Cerebellar cortex (tissue), 1 donor: ENCODE measurements around the gene GCAT.

Experiments
- DNase-seq: peaks from one replicate; pipeline ENCODE4 v3.0.0-alpha.2; 2015; ENCODE audit warnings: low spot score

The GCAT gene

DNA sequence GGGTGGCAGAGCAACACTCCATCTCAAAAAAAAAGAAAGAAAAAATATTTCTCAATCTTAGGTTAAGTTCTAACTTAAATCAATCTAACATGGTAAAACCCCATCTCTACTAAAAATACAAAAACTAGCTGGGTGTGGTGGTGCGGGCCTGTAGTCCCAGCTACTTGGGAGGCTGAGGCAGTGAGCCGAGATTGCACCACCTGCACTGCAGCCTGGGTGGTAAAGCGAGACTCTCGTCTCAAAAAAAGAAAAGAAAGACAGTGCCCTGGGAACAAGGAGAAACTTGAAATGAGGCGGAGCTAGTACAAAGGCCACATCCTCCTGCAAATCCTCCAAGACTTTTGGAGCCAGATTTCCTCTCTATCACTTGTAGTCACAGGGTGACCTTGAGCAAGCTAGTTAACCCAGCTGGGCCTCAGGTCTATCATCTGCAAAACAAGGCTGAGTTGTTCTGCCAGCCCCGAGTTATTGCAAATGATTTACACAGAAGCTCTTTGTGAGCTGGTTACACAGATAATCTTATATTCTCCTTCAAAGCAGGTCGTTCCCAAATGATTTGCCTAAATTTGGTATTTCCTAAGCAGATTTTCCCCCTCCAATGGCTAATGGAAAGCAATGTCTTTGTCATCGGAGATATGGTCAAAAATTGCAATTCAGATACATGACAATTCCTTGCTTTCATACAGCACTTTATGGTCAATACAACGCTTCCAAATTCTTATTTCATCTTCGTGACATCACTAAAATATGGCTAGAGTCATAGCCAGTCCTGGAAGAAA, 34.5 kb downstream of the GCAT start:
- DNase-seq = no peak

DNA sequence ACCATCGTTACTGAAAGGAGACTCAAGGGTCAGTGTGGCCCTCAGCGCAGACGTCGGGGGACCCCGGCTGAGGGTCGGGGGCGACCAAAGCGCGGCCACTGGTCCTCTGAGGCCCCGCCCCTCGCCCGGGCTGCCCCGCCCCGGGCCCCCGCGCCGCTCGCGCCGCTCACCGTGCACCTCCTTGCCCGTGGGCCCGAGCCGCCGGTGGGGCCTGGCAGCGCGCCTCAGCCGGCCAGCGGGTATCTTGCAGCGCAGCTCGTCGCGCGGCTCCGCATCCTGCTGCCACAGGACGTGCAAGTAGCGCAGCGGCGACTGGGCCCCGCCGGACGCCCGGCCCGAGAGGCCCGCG, 36.0 kb downstream of the GCAT start:
- DNase-seq = no peak

DNA sequence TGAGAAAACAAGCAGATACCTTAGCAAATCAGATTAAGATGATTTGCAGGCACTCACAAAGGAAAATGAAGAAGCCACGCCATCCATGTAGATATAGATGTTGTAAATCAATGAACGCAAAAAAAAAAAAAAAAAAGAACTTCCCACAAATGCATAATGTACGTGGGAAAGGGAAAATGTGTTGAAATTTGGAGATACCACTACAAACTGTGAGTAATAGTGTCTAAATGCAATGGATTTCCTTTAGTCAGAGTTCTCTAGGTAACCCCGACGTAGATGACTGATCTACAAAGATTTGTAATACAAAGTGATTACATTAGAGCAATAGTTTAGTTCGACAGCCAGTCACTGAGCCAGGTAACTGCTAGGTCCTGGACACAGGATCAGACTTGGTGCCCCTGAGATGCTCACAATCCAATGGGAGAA, 37.2 kb downstream of the GCAT start:
- DNase-seq = no peak

DNA sequence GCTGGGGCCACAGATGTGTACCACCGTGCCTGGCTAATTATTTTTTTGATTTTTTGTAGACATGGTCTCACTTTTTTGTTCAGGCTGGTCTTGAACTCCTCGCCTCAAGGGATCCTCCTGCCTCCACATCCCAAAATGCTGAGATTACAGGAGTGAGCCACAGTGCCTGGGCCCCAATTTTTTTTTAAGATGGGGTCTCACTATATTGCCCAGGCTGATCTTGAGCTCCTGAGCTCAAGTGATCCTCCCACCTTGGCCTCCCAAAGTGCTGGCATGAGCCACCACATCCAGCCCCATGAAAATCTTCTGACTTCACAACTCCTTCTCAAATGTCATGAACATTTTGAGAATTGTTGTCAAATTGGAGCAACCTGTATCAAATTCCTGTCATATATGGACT, 38.7 kb downstream of the GCAT start:
- DNase-seq = no peak

DNA sequence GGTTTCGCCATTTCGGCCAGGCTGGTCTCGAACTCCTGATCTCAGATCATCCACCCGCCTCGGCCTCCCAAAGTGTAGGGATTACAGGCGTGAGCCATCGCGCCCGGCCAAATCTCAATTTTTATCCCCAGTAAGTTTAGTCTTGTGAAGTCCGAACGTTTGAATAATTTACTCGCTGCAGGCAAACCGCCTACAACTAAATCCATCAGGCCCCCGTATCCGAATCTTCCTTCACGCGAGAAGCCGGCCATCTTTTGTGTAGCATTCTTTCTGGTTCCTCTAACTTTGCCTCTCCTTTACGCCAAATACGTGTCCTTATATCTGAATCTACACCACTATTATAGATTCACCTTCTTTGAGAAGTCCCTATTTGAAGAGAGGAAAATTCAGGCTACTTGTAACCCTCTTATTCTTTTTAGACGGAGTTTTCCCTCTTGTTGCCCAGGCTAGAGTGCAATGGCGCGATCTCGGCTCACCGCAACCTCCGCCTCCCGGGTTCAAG, 40.9 kb downstream of the GCAT start:
- DNase-seq = no peak

DNA sequence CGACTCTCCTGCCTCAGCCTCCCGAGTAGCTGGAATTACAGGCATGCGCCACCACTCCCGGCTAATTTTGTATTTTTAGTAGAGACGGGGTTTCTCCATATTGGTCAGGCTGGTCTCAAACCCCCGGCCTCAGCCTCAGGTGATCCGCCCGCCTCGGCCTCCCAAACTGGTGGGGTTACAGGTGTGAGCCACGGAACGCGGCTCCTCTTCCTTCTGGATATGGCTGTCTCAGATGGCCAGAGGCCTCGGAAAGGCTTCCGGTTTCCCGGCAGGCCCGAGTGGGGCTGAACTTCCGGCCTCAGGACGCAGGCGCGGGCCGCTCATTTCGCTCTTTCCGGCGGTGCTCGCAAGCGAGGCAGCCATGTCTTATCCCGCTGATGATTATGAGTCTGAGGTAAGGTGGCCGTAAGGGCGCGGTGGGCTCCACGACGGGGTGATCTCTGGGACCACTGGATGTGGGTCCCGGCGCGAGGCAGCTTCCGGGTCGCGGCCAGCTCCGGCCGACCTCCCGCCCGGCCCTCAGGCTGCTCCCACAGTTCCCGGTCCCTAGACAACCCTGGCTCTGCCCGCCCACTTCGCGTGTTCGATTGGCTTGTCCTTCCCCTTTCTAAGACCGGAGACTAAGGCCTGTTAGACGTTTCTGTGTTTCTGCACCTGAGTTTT, 41.5 kb downstream of the GCAT start, which contains the start of gene EIF3L:
Gene EIF3L (plus strand): TSS at position 331 of the 663 bp plus-strand sequence. CDS start 31 bp downstream, at position 362.
- DNase-seq = peak; percentile 93

DNA sequence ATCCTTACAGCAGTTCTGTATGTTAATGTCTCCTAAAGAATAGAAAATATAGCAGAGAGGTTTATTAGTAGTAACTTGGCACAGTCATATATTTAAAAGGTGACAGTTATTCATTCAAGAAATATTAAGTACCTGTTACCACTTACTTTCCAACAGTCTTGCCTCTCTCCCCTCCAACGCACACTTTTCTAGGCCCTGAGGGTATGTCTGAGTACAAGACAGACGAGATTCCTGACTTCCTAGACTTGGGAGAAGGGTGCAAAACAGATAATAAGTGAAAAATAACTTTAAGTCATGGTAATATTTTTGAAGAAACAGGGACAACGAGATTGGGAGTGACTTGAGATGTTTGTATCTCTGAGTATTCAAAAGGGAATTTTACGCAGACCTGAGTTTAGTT, 43.1 kb downstream of the GCAT start:
- DNase-seq = no peak

DNA sequence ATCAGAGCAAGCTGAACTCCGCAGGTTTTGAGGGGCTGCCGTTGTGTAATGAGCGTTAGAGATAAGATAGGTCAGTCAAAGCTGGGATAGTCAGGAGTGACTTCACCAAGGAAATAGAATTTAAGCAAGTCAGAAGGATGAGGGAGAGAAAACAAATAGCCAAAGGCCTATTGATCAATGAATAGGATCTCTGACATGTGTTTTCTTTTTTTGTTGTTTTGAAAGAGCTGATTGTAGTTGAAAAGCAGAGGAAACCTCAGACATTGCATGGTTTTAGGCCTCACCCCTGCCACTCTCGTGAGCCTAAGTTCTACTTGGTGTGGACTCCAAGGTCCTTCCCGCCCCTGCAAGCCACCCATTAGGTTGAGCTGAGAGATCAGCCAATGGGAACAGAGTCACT, 44.7 kb downstream of the GCAT start:
- DNase-seq = no peak

DNA sequence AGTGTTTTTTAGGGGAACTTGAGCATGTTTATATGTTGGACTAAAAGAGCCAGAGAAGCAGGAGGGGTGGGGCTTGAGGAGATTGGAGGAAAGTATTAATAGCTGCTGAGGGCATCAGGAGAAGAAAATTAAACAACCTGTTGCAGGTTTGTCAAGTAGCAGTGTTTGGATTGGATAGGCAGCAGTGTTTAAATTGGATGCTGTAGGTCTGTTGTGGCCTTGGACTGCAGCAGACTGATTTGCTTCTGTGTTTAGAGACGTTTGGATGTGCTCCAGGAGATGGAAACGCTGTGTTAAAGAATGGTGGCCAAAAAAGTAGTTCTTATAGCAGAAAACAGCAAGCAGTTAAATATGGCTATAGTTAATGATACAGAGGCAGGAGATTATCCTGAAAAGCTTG, 47.2 kb downstream of the GCAT start:
- no peak for DNase-seq

DNA sequence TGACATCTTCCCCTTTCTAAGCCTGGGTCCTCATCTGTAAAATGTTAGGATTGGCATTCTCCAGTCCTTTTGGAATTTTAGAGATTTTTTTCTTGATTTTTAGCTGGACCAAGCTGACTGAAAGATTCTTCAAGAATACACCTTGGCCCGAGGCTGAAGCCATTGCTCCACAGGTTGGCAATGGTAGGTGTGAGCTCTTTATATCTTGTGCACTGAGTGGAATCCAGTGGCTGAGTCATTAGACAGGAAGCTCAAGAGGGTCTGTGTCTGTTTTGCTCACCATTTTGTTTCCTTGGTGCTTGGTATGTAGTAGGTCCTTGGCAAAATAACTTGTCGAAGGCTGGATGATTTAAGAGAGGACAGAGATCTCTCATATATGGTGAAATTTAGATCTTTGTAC, 47.7 kb downstream of the GCAT start:
- DNase-seq = no peak

DNA sequence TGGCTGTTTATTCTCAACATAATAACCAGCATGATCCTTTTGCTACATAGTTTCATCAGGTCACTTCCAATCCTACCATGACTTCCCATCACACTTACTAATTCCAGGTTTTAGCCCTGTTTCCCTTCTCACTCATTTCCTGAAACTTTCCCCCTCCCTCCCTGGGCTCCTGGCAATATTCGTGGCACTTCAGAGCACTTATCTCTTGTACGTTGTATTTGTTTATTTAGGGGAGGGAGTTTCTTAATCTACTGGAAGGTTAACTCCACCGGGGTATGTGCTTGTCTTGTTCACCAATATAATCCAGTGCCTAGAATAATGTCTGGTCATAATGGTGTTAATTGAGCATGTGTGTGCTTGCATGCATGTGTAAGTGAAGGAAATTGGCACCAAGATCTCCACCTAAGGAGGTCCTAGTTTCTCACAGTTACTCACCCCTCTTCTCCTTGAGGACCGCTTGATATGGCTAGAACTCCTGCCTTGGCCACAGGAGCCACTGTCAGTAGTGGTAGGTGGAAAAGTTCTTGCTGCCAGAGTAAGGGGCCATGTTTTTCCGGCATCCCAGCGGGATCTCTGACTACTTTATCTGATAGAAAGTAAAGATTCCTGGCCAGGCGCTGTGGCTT, 53.2 kb downstream of the GCAT start:
- no peak for DNase-seq

DNA sequence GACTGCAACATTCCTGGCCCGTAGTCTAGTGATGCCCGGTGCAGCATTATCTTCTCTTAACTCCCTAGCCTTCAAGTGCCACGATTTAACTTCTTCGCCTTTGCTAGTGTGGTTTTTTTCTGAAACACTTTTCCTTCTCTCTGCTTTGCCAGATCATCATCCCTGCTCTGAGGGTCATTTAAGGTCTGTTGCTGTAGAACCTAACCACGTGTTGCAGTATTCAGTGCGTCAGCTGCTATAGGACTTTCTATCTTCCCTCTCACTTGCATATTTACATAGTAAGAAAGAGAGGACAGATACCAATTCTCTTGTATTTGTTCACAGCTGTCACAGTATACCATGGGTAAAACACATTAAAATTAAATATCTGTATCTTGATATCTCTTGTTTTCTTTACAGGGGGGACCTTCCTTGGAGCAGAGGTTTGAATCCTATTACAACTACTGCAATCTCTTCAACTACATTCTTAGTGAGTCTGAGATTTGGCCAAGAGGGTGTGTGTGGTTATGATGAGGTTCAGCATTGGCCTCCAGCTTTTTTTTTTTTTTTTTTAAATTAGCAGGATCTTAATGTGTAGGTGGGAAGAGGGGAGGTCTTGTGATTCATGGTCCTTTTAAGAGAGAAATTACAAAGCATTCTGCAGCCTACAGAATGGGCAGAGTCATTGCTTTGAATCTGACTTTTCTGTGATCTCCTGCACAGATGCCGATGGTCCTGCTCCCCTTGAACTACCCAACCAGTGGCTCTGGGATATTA, 55.0 kb downstream of the GCAT start:
- no peak for DNase-seq

DNA sequence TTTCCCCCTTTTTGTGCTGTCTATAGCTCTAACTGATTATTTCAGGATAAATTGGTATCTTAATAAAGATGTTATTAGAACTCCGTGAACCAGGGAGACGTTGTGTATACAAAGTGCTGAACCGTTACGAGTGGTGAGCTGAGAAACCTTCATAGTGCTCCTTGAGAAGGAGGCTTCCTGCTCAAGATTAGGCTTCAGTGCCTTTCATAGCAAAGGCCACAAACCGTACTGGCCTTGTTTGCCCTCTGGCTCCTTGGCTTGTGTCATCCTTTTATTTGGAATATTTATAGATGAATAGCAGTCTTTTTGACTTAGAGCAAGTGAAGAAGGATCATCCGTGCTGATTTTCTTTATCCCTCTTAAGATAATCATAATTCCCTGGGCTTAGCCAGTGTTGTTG, 57.8 kb downstream of the GCAT start:
- no peak for DNase-seq
